Activated CD4-positive, alpha-beta T cell treated with anti-CD3 and anti-CD28 coated beads for 1 hour (primary cell): ENCODE results near the gene LRCH4.

ENCODE experiments used
- DNase-seq: peaks from one replicate; pipeline ENCODE4 v3.0.0-alpha.2; 2020

Gene LRCH4

DNA sequence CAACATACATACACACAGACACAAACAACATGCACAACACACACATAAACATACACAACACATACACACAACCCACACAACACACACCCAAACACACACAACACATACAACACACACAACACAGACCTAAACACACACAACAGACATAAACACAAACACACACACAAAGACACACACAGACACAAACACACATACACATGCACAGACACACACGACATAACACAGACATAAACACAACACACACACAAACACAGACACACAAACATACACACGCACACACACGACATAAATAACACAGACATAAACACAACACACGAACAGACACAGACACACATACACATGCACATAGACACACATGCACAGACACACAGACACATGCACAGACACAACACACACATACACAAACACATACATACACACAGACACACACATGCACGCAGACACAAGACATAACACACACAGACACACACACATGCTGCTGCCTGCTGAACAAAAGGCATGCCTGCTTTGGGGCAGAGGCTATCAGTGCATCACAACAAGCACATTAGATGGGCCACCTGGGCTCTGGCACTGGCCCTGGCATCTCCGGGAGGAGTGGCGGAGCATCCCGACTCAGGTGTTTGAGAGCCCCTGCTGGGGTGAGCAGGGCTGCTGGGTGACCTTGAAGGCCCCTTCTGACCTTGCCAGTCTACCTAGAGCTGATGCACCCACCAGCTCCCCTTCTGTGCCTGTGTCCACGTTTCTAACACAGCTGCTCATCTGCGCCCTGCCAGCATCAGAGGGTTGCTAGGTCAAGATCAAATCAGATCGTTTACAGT lies 5.3 kb downstream of the LRCH4 start:
- DNase-seq = no peak

DNA sequence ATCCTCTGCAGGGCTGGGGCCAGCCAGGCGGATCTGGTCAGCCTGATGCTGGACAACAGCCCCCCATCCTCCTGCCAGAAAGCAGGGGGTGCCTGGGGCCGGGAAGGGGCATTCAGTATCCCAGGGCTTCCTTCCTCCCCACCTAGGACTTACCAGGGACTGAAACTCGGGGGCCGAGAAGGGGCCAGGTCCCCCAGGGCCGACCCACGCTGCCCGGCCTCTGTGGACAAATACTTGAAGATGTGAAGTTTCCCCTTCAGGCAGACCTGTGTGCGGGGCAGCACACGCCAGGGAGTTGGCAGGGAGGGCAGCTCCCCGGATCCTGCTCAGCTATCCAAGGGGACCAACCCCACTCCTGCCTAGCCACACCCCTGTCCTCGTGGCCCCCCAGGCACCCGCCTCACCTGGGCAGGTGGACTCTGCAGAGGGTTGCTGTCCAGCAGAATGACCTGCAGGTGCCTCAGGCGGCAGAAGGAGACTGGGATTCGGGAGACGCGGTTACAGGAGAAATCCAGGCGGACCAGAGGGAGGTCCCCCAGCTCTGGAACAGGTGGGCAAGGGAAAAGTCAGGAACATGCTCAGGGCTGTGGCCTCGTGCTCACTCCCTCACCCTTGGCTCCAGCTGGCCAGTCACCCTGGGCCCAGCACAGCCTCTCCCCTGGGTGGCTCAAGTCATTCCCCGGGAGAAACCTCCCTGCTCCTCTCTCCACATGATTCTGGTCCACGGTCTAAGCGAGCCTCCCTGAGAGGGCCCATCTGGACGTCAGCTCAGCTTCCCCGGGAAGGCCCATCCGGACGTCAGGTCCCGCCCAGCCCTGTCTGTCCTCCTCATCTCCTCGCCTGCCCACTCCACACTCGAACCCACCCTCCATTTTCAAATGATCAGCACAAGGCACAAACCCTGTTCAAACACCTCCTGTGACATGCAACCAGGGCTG lies 7.4 kb downstream of the LRCH4 start:
- no peak for DNase-seq

DNA sequence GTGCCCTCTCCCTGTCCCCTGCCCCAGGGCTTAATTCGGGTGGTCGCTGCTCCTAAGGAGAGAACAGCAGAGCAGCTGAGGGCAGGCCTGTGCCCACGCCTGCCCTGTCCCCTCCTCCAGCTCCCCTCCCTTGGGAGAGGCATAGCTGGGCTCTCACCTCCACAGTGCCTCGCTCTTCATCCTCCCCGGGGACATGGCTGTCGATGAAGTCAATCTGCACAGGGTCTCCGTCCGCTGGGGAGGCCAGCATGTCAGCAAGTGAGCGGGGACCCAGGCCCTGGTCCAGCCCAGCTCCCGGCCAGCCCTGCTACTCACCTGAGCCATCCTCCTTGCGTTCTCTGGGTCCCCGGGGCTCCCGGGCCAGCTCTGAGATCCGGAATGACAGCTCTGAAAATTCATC lies 8.4 kb downstream of the LRCH4 start:
- DNase-seq = no peak

DNA sequence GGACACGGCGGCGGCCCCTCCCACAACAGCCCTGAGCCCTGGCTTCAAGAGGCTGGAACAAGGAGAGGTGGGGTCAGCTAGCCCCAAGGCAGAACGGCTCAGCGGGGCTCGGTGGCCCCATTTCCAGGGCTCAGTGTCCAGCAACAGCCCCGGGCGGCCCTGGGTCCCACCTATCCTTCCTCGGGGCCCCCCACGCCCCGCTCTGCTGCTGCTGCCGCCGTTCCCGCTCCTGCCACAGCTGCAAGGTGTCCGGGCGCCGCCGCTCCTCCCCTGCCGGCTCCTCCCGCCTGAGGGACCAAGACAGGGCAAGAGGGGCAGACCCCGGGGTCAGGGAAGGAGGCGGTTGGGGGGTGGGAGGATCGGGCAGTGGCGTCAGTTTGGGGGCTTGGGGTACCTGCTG lies 8.8 kb downstream of the LRCH4 start:
- DNase-seq = no peak

DNA sequence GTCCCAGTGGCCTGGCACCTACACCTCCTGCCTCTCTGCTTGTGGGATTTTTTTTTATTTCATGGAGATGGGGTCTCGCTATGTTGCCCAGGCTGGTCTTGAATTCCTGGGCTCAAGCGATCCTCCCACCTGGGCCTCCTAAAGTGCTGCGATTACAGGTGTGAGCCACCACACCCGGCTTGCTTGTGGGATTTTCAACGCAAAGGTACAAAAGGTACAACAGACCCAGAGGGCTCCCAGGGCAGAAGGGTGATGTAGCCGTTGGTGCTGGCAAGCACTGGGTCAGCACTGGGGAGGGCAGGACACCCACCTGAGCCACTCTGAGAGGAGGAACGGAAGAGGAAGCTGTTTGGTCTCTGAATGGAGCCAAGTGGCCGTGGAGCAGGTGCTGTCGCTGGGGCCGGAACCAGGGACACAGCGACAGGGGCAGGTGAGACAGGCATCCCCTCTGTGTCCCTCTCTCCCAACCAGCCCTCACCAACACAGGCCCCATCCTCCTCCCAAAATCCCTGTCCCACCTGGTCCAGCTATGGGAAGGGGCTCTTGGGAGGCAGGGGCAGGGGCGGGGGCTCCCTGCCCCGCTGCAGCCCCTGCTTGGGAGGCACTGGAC lies 9.4 kb downstream of the LRCH4 start:
- DNase-seq = no peak

DNA sequence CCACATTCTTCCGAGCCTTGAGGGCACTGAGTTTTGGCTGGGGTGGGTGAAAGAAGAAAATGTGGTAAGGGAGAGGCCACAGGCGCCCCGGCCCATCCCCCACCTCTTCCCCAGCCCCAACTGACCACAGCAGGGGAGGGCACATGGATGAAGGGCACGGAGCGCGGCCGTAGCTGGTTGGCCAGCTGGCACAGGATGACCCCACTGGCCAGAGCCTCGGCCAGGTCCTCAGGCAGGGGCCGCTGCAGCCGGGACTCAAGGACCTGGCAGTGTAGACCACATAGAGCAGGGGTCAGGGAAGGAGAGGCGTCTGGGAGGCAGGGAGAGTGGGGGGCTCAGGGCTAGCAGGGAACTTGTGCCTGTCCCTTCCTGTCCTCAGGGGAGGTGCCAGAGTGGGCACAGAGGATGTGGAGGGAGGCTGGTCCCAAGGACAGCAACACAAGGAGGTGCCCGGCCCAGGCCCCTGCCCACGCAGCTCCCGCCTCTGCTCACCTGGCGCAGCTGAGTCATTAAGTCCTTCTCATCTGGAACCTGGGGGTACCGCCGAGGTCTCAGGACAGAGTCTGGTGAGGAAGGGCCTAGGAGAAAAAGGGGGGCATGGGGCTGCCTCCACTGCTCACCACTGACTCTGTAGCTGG lies 10.1 kb downstream of the LRCH4 start:
- no peak for DNase-seq

DNA sequence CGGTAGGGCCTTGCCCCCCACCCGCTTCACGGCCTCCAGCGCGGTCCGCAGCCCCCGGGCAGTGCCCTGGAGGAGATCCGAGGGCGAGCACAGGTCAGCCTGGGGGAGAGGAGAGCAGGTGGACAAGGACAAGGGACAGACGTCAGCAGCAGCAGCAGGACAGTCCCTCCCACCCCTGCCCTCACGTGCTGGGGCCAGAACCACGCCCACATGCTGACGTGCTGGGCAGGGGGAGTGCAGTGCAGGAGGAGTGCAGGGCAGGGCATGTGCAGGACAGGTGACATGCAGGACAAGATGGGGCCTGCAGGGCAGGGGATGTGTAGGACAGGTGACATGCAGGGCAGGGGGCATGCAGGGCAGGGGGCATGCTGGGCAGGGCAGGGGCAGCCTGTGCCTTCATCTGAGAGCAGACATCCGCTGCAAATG lies 10.7 kb downstream of the LRCH4 start:
- no peak for DNase-seq

DNA sequence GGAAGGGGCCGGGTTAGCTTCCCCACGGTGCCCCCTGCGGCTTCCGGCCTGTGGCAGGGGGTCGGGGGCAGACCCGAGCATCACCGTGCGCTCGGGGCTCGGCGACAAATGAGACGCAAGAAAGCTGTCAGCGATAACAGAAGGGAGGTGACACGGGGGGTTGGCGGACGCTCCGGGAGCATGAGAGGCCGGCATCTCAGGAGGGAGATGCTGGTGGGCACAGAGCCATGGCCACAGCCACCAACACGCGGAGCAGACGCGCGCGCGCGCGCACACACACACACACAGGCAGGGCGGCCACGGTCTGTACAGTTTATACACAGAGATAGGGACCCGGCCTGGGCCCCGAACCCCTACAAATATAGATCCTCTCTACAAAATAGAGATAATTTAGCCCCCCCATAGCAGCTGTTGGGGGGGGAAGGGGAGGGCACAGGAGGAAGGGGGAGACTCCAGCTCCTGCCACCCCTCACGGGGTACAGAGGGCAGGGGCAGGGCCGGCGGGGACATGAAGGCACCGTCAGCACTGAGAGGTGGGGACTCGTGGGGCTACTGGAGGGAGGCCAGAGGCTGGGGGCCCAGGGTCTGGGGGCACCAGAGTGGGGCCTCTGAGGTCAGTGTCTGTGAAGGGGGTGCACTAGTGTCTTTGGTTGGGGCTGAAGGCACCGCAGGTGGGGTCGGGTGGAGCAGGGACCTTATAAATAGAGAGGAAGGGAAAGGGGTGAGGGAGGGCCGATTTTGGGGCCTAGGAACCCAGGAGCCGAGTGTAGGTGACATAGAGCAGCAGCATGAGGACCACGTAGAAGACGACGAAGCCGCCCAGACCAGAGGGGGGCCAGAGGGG lies 11.3 kb downstream of the LRCH4 start:
- no peak for DNase-seq

DNA sequence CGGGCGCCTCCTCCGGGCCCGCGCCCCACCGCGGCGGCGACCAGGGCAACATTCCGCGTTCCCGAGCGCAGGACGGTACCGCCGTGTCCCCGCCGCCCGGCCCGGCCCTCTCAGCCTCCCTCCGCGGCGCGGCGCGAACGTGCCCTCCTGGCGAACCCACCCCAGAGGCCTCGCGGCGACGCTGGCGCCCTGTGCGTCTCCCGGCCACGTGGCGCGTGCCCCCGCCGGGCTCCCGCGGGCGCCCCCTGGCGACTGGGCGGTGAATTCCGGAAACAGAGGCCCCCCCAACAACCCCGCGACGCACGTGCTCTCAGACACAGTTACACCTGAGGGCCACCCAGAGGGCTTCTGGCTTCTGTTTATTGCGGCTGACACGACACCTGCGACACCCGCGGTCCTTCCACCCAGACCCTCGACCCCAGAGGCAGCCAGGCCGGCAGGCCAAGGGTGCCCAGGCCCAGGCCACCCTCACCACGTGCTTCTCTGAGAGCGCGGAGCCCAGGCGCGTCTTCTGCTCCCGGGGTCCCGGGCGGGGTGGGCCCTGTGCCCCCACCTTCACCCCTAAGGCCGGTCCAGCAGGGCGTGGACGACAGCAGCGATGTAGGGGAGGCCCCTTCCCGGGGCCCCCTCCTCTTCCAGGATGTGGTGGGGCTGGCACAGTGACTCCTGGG lies 12.1 kb downstream of the LRCH4 start, which contains the start of gene SAP25:
Gene SAP25, minus strand, starts transcription at position 210 of the 671 bp plus-strand sequence. Its CDS starts 158 bp downstream, at position 52.
- DNase-seq = no peak

DNA sequence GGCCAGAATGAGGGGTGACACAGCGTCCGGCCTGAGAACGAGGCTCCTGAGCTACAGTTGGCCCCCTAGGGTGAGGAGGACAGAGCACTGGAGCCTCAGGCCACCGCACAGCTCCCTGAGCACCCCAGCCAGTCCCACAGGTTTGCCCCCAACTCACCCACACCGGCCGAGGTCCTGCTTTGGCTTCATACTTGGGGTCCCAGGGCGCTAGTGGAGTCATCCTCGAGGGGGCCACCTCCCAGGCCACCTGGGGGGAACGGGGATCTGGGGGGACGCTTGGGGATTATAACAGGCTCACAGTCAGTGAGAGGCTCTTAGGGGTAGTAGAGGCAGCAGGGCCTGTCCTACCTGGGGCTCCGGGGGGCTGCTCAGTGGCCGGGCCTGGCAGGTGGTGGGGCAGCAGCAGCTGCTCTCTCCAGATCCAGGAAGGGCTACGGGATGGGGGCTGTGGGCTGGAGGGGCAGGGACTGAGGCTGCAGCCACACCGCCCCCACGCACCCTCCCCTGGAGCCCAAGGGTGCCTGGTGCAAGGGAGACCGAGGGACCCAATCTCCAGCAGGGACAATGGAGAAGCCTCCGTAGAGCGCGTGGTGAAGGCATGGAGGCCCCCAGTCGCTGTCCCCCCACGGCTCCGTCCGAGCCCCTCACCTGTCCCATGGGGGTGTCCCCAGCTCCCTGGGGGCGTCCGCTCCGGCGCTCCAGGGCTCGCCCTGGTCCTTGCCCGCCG lies 12.8 kb downstream of the LRCH4 start:
- DNase-seq = no peak

DNA sequence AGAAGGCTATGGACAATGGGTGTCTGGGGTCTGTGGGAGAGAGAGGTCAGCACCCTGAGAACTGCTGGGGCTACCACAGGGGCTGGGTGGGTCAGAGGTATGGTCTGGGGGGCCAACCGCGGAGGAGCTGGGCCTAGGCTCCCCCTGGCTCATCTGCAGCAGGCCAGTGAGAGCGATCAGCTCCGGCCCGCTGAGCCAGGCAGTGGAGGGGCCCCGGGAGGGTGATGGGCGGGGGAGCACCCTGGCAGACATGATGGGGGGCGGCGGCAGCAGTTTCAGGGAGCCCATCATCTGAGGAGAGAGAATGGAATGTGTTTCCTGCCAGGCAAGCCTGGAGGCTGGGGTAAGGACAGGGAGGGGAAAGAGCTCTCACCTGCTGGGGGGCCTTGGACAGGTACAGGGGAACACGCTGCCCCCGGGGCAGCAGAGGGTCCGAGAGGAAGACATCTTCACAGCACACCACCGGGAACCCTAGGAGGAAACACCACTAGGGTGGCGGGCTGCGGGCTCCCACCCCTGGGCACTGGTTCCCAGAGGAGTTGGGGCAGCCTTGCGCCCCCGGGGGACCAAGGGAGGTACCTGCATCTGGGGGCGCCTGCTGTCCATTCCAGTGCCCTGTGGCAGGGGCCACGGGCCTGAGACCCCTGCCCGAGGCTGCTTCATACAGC lies 13.5 kb downstream of the LRCH4 start:
- DNase-seq = no peak

DNA sequence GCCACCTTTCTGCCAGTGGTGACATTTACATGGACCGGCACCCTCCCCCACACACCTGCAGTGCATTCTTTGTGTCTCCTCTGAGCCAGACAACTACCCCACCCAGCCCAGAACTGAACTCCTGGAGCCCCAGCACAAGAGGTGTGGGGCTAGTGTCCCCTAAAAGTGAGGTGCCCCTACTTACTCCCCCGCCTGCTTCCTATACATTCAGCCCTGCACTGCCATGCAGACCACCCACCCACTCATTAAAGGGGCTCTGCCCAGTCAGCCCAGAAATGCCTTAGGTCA lies 14.2 kb downstream of the LRCH4 start:
- no peak for DNase-seq

DNA sequence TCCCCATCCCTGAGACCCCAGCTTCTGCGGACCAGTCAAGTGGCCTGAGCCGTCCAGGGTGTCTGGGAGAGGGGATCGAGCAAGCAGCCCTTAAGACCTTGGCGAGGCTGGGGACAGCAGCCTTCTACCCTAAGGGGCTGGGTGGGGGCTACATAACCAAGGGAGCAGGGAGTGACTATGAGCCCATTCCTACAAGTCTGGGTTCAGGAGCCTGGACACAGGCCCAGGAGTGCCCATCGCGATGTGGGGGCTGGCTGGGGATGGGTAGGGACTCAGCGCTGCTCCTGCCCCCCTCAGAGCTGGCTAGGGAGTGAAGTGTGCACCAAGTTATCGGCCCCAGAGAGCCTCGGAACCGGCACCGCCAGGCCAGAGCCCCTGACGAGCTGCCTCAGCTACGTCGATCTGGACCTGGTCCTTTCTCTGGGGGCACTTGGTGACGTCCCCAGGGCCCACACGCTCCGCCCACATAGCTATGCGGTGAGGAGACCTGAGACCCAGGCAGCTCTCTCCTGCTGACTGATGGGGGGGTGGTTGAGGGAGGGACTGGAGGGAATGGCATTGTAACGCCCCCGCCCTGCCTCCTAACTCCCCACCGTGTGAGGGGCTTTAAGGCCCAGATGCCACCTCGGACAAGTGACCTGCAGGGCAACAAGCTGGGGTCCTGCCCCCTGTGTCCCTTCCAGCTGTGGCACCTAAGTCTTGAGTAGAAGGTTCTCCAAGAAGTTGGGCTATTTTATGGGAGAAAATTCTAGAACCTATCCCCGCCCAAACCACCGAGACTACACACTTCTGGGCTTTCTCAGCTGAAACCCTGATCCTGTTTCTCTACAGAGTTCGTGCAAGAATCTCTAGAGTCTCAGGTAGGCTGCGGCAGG lies 14.7 kb downstream of the LRCH4 start:
- DNase-seq = no peak

DNA sequence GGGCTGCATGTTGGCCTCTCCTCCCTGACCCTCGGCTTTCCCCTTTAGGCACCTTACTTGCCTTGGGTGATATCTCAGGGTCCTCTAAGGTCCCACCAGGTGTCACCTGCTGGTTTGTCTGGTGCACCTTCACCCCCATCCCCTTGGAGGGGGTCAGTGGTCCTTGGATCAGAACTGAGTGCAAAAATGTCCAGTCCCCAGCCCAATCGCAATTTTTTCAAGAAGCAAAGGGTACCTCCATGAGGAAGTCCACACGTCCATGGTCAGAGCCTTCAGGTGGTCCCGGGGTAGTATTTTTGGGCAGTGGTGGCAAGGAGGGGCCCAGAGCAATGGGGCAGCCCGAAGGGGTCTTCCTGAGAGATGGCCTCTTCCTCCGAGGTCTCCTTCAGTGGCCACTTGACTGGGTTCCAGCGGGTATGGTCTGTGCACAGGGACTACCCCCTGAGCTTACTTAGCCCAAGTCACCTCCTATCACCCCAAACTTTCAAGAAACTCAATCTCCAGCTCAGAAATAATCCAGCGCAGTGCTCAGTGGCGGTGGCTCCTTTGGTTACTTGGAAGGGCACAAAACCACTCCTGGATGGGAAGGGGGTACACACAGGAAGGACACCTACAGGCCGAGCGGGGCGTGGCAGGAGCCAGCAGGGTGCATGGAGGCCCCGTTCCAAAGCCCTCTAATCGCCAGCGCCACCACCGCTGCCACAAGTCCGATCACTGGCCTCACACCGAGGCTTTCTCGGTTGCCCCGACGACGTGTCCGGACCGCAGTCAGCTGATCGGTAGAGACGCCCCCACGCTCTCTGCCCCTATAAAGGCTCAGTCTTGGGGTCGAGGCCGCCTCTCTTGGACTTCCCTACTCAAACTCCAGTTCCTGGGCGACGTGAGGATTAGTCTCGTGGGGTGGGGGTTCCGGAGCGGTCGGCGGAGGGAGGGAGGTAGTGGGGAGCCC lies 16.8 kb downstream of the LRCH4 start:
- DNase-seq = peak; percentile 29

DNA sequence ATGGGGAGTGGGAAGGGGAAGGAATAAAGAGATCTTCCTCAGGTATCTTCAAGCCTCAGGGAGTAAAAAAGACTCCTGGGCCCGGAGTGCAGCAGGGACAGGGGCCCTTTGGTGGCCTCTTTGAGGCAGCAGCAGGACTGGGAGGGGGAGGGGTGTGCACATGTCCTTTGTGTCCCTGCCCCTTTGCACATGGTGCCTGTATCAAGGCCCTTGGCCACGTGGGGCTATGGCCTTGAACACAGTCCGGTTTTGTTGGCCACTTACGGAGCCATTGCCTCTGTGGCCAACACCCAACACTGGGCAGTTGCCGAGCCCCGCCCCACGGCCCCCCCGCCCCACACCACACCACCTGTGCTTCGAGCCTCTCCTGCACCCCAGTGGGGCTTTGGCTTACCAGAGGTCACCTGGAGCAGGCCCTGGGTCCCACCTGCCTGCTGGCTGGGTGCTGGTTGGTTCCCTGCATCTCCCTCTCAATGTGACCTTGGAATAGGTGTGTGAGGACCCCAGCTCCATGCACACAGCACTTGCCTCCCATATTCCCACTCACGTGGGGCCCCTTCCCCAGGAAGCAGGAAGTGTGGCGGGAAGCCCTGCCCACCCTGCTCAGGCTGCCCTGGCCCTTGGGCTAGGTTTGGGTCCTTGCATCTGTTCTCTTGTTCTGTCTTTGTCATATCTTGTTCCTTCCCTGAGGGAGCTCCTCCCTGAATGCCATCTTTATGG lies 17.6 kb downstream of the LRCH4 start:
- DNase-seq = no peak

DNA sequence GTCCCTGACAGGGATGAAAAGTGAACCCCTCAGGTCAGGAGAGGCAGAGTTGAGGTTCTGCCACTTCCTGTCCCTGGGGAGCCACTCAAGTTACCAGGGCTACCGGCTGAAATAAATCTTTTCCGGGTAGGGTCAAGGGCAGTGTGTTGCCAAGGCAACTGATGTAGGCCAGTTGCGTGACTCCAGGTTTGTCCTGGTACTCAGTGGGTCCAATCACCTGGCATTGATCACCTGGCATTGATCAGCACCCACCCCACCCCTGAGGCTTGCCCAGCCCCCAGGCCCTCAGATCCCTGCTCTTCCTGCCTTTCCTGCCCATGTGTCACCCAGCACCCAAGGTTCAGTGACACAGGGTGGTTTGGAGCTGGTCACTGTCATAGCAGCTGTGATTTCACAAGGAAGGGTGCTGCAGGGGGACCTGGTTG lies 18.2 kb downstream of the LRCH4 start:
- no peak for DNase-seq

DNA sequence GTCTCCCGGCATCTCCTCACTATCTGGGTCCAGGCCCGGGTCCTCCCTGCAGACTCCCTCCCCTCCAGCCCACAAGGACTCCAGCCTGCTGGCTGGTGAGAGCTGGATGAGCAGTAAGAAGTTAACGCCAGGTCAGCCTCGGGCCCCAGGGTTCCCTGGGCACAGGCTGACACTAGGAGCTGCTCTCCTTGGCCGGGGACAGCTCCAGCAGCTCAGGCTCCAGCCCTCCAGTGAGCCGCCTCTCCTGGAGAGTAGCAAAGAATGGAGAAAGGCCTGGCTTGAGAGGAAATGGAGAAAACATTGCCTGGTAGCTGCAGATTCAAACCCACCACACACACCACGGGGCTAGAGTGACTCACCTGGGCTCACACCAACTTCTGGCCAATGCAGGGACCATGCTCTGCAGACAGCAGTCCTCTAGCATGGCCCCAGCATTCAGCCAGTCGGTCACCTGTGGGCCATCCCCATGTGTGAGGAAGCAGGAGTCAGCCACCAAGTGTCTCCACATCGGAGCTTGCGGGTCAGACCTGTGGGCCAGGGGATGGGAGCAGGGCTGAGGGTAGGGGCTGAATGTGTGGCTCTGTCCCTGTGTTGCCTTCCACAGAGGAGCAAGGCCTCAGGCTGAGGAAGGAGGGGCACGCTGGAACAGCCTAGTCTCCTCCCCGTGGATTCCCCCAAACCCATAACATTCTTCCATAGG lies 18.7 kb downstream of the LRCH4 start:
- DNase-seq = no peak
